WTC11 (cell line): Measurements from ENCODE around the gene SLC45A1. TPM values are rescaled to one million over a fixed set of nuclear protein-coding genes. Genes with fewer than 3 reads are reported as not detected.

Experiments
- ATAC-seq: fragments of 200-7000 bp; cut with Tn5 transposase; 2 replicates; pipeline ENCODE4 v1.10.0; 2021; ENCODE audit warnings: mild to moderate bottlenecking, moderate library complexity
- CTCF ChIA-PET: fragments of 300-600 bp; sonication (Branson Sonifier 250); formaldehyde crosslinking; loops from one replicate; lab custom pipeline; 2021; ENCODE audit warnings: antibody characterized with exemption; lab: Charles Lee
- POLR2A ChIA-PET: fragments of 350-600 bp; sonication (Branson Sonifier 250); formaldehyde crosslinking; loops from one replicate; lab custom pipeline; 2021; ENCODE audit warnings: antibody characterized with exemption; lab: Charles Lee
- DNase-seq: peaks from one replicate; pipeline ENCODE4 v3.0.0; 2021; ENCODE audit warnings: low spot score
- H3K27ac Mint-ChIP-seq: 2 replicates; pipeline ENCODE4 v1.8.0; 2021; ENCODE audit warnings: mixed read lengths
- H3K27me3 Mint-ChIP-seq: 2 replicates; pipeline ENCODE4 v1.8.0; 2021; ENCODE audit warnings: low read depth, mild to moderate bottlenecking, moderate library complexity, mixed read lengths
- H3K36me3 Mint-ChIP-seq: 2 replicates; pipeline ENCODE4 v1.8.0; 2021; ENCODE audit warnings: mixed read lengths
- H3K4me1 Mint-ChIP-seq: 2 replicates; pipeline ENCODE4 v1.8.0; 2022; ENCODE audit warnings: mixed read lengths
- H3K4me3 Mint-ChIP-seq: 2 replicates; pipeline ENCODE4 v1.8.0; 2021; ENCODE audit warnings: mild to moderate bottlenecking, moderate library complexity, mixed read lengths
- H3K9me3 Mint-ChIP-seq: 2 replicates; pipeline ENCODE4 v1.8.0; 2021; ENCODE audit warnings: mixed read lengths
- GABPB1 ChIP-seq: sonication (generic); formaldehyde crosslinking; IDR thresholded peaks from 2 replicates; pipeline ENCODE4 v1.8.1; 2023; ENCODE audit warnings: mild to moderate bottlenecking, missing genetic modification reagents
- MYBL2 ChIP-seq: sonication (generic); formaldehyde crosslinking; IDR thresholded peaks from 2 replicates; pipeline ENCODE4 v1.8.1; 2023; ENCODE audit warnings: mild to moderate bottlenecking, moderate library complexity, missing genetic modification reagents
- NFYB ChIP-seq: sonication (generic); formaldehyde crosslinking; conservative IDR thresholded peaks from 2 replicates; pipeline ENCODE4 v1.8.0; 2022; ENCODE audit warnings: low read depth, missing genetic modification reagents
- SMAD4 ChIP-seq: sonication (generic); formaldehyde crosslinking; IDR thresholded peaks from 2 replicates; pipeline ENCODE4 v1.8.0; 2022; ENCODE audit warnings: mild to moderate bottlenecking, missing genetic modification reagents
- TEAD1 ChIP-seq: sonication (generic); formaldehyde crosslinking; IDR thresholded peaks from 2 replicates; pipeline ENCODE4 v1.8.0; 2022; ENCODE audit warnings: mild to moderate bottlenecking, missing genetic modification reagents
- ZNF317 ChIP-seq: sonication (generic); formaldehyde crosslinking; IDR thresholded peaks from 2 replicates; pipeline ENCODE4 v1.8.1; 2023; ENCODE audit warnings: low read depth, mild to moderate bottlenecking, moderate library complexity, missing genetic modification reagents, borderline replicate concordance
- total RNA-seq: library from RNA; stranded (reverse); gene quantifications from 3 replicates; pipeline ENCODE4 v1.2.3, GENCODE V29; 2021
- TF ChIP-seq, protein P1 (sequence below): fragments of 250-450 bp; sonication (Bioruptor Pico); IDR thresholded peaks from 2 replicates; pipeline ENCODE4 v1.9.0; 2021; ENCODE audit warnings: mild to moderate bottlenecking
- TF ChIP-seq, protein P2 (sequence below): sonication (generic); formaldehyde crosslinking; IDR thresholded peaks from 2 replicates; pipeline ENCODE4 v1.8.0; 2022; ENCODE audit warnings: missing genetic modification reagents
- TF ChIP-seq, protein P3 (sequence below): sonication (generic); formaldehyde crosslinking; IDR thresholded peaks from 2 replicates; pipeline ENCODE4 v1.8.1; 2022; ENCODE audit warnings: low read depth, missing genetic modification reagents, borderline replicate concordance
- TF ChIP-seq, protein P4 (sequence below): sonication (generic); formaldehyde crosslinking; IDR thresholded peaks from 2 replicates; pipeline ENCODE4 v1.8.0; 2023; ENCODE audit warnings: missing genetic modification reagents
- TF ChIP-seq, protein P5 (sequence below): sonication (generic); formaldehyde crosslinking; IDR thresholded peaks from 2 replicates; pipeline ENCODE4 v1.8.1; 2023; ENCODE audit warnings: mild to moderate bottlenecking, missing genetic modification reagents, moderate library complexity
- TF ChIP-seq, protein P6 (sequence below): sonication (generic); formaldehyde crosslinking; IDR thresholded peaks from 2 replicates; pipeline ENCODE4 v1.8.1; 2023; ENCODE audit warnings: mild to moderate bottlenecking, missing genetic modification reagents, moderate library complexity

SLC45A1 gene
- total RNA-seq, 1 experiment from 2014 or later = 2.3 TPM

DNA sequence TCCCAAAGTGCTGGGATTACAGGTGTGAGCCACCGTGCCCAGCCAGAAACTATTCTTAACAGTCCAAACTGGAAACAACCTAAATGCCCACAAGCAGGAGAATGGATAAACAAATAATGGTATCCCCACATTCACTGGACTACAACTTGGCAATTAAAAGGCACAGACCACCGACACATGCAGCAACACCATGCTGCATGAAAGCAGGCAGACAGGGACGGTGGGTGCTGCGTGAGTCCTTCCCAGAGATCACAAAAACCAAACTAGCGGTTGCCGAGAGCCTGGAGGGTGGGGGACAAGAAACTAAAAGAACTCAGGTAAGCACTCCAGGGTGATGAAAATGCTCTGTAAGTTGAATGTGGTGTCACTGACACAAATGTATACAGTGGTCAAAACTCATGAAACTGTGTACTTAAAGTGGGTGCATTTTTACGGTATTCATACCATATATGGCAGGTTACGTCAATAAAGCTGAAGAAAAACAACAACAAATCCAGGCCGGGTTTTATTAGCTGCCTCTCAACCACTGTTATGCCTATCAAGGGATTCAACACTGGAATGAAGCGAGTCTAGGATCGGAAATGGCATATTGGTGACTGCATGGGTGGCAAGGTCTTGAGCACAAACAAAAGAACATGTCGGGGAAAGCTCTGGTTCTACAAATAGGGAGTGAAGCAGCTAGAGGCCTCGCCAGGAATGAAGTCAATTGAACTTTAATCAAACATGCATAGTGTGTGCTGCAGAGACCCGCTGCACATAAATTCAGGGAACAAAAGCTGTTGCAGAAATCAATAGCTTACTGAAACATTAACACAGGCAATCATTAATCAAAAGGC is 52.4 kb downstream of the SLC45A1 start:
- CTCF ChIA-PET = interaction anchor here (0.8 to 1.7 kb wide), 8 partner anchors 11 to 389 kb away, joined by 3 to 8 read pairs (median 4); no protein-coding TSS in a partner anchor
- POLR2A ChIA-PET = interaction anchor here (1.4 kb wide), 1 partner anchor 26 kb away, joined by 3 read pairs; no protein-coding TSS in a partner anchor
- DNase-seq = no peak
- Mint-ChIP-seq H3K9me3 (no peaks in the 10 kb centered on the region), H3K36me3 (peaks cover 12% of the 10 kb centered on the region), H3K27me3 (no peaks in the 10 kb centered on the region), H3K4me3 (peak overlapping the region; percentile 29; the same call in 1 of the 2 replicates), H3K4me1 (peaks cover 82% of the 10 kb centered on the region), H3K27ac (peak overlapping the region; percentile 92)
- TF ChIP-seq, protein P1, sequence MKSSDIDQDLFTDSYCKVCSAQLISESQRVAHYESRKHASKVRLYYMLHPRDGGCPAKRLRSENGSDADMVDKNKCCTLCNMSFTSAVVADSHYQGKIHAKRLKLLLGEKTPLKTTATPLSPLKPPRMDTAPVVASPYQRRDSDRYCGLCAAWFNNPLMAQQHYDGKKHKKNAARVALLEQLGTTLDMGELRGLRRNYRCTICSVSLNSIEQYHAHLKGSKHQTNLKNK (CRISPR knock-in tag) = no peak
- TF ChIP-seq, protein P2, sequence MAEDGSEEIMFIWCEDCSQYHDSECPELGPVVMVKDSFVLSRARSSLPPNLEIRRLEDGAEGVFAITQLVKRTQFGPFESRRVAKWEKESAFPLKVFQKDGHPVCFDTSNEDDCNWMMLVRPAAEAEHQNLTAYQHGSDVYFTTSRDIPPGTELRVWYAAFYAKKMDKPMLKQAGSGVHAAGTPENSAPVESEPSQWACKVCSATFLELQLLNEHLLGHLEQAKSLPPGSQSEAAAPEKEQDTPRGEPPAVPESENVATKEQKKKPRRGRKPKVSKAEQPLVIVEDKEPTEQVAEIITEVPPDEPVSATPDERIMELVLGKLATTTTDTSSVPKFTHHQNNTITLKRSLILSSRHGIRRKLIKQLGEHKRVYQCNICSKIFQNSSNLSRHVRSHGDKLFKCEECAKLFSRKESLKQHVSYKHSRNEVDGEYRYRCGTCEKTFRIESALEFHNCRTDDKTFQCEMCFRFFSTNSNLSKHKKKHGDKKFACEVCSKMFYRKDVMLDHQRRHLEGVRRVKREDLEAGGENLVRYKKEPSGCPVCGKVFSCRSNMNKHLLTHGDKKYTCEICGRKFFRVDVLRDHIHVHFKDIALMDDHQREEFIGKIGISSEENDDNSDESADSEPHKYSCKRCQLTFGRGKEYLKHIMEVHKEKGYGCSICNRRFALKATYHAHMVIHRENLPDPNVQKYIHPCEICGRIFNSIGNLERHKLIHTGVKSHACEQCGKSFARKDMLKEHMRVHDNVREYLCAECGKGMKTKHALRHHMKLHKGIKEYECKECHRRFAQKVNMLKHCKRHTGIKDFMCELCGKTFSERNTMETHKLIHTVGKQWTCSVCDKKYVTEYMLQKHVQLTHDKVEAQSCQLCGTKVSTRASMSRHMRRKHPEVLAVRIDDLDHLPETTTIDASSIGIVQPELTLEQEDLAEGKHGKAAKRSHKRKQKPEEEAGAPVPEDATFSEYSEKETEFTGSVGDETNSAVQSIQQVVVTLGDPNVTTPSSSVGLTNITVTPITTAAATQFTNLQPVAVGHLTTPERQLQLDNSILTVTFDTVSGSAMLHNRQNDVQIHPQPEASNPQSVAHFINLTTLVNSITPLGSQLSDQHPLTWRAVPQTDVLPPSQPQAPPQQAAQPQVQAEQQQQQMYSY (CRISPR knock-in tag) = peak; percentile 90
- TF ChIP-seq GABPB1 (CRISPR knock-in tag) (no peak), NFYB (CRISPR knock-in tag) (no peak)
- TF ChIP-seq, protein P3, sequence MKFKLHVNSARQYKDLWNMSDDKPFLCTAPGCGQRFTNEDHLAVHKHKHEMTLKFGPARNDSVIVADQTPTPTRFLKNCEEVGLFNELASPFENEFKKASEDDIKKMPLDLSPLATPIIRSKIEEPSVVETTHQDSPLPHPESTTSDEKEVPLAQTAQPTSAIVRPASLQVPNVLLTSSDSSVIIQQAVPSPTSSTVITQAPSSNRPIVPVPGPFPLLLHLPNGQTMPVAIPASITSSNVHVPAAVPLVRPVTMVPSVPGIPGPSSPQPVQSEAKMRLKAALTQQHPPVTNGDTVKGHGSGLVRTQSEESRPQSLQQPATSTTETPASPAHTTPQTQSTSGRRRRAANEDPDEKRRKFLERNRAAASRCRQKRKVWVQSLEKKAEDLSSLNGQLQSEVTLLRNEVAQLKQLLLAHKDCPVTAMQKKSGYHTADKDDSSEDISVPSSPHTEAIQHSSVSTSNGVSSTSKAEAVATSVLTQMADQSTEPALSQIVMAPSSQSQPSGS = no peak
- TF ChIP-seq, protein P4, sequence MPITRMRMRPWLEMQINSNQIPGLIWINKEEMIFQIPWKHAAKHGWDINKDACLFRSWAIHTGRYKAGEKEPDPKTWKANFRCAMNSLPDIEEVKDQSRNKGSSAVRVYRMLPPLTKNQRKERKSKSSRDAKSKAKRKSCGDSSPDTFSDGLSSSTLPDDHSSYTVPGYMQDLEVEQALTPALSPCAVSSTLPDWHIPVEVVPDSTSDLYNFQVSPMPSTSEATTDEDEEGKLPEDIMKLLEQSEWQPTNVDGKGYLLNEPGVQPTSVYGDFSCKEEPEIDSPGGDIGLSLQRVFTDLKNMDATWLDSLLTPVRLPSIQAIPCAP (CRISPR knock-in tag) = no peak
- peak; percentile 8; the same call in 1 of the 2 replicates for ATAC-seq

DNA sequence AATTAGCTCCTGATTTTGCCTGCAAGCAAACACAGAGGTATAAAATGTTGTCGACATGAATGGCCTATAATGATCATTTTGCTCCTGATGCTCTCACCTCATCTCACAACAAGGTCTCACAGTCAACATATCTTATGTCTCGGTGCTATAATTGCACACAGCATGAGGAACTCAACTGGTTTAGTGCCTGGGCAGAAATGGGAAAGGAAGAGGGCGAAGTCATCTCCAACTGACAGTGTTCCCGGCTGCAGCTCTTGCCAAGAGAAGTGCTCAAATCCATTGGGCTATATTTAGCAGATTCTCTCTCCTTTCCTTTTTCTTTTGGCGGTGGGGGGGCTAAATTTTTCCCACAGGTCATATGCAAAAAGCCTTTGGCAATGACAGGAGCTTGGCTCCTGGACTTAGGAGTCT is 53.0 kb downstream of the SLC45A1 start:
- POLR2A ChIA-PET = interaction anchor here (0.7 to 1.4 kb wide), 2 partner anchors 26 to 217 kb away, joined by 3 to 4 read pairs; no protein-coding TSS in a partner anchor
- H3K27ac Mint-ChIP-seq = peak overlapping the region; percentile 92

DNA sequence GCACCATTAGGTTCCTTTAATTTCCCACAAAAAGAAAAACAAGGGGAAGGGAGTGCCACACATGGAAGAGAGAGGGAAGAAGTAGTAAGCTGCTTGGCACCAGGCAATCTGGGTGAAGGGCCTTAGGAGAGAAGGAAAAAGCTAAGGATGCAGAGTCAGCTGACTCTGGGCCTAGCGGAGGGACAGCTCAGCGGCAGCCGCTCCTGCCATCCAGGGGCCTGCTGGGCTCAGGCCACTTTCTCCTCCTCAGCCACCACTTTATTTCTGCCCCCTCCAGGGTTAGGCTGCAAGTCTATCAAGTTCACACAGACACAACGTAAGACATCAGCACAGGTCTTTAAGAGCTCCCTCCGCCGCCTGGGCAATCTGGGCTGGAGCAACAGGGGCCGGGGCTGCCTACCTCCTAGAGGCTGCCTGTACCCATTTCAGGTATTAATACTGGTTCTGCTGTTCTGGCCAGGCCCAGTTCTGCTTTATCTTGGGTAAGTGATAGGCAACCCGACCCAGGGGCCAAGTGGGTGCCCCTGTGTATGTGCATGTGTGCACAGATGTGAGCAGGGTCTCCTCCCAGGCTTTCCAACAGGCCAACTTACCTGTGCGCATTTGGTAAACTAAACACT is 53.6 kb downstream of the SLC45A1 start:
- H3K9me3 Mint-ChIP-seq = no peaks in the 10 kb centered on the region
- CTCF ChIA-PET = interaction anchor here (0.9 to 1.7 kb wide), 12 partner anchors 11 to 477 kb away, joined by 3 to 8 read pairs (median 4); no protein-coding TSS in a partner anchor
- no peak for DNase-seq
- H3K27me3 Mint-ChIP-seq = no peaks in the 10 kb centered on the region
- ATAC-seq = no peak; the same call in 1 of the 2 replicates
- H3K4me1 Mint-ChIP-seq = peaks cover 86% of the 10 kb centered on the region
- POLR2A ChIA-PET = interaction anchor here (0.7 to 1.4 kb wide), 3 partner anchors 25 to 216 kb away, joined by 3 to 4 read pairs (median 3); no protein-coding TSS in a partner anchor
- no peak overlapping the region; the same call in 1 of the 2 replicates for H3K4me3 Mint-ChIP-seq
- peak overlapping the region; percentile 92 for H3K27ac Mint-ChIP-seq
- TF ChIP-seq SMAD4 (CRISPR knock-in tag) (no peak), ZNF317 (CRISPR knock-in tag) (no peak), MYBL2 (no peak)
- TF ChIP-seq, protein P5, sequence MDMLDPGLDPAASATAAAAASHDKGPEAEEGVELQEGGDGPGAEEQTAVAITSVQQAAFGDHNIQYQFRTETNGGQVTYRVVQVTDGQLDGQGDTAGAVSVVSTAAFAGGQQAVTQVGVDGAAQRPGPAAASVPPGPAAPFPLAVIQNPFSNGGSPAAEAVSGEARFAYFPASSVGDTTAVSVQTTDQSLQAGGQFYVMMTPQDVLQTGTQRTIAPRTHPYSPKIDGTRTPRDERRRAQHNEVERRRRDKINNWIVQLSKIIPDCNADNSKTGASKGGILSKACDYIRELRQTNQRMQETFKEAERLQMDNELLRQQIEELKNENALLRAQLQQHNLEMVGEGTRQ (CRISPR knock-in tag) = 0 out of 2 replicates have a peak, but pooled peaks have one; percentile 17
- TF ChIP-seq, protein P6, sequence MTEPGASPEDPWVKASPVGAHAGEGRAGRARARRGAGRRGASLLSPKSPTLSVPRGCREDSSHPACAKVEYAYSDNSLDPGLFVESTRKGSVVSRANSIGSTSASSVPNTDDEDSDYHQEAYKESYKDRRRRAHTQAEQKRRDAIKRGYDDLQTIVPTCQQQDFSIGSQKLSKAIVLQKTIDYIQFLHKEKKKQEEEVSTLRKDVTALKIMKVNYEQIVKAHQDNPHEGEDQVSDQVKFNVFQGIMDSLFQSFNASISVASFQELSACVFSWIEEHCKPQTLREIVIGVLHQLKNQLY (CRISPR knock-in tag) = no peak
- TF ChIP-seq, protein P2 (CRISPR knock-in tag) = peak; percentile 85
- no peaks in the 10 kb centered on the region; the same call in 1 of the 2 replicates for H3K36me3 Mint-ChIP-seq

More for the DNA sequence above, 53.0 kb downstream of the SLC45A1 start:
- peak overlapping the region; percentile 31; the same call in 1 of the 2 replicates for H3K4me3 Mint-ChIP-seq
- no peaks in the 10 kb centered on the region for H3K27me3 Mint-ChIP-seq
- CTCF ChIA-PET = interaction anchor here (0.8 to 1.7 kb wide), 12 partner anchors 11 to 478 kb away, joined by 3 to 8 read pairs (median 5); no protein-coding TSS in a partner anchor
- peaks cover 83% of the 10 kb centered on the region for H3K4me1 Mint-ChIP-seq
- no peak for TF ChIP-seq TEAD1 (CRISPR knock-in tag)
- TF ChIP-seq, all 79 proteins: peak for 0
- peaks cover 5% of the 10 kb centered on the region; the same call in 1 of the 2 replicates for H3K36me3 Mint-ChIP-seq
- DNase-seq (no peak), ATAC-seq (no peak)
- no peaks in the 10 kb centered on the region for H3K9me3 Mint-ChIP-seq
